Subcutaneous abdominal adipose tissue (tissue), 5 donors: ENCODE measurements around the gene C9orf43.

ENCODE experiments used
- H3K27ac ChIP-seq: one replicate; pipeline ENCODE4 v1.7.0; 2013; ENCODE audit warnings: low read depth, mild to moderate bottlenecking, inconsistent platforms, low read length, moderate library complexity
- H3K27me3 ChIP-seq, 5 donors: one replicate each; pipeline ENCODE4 v1.7.0; 2013; ENCODE audit warnings: low read length in 5 of 5, inconsistent platforms in 1 of 5; ENCODE audit not compliant: control insufficient read depth in 5 of 5, insufficient read depth in 4 of 5
- H3K36me3 ChIP-seq, 5 donors: one replicate each; pipeline ENCODE4 v1.7.0; 2013; ENCODE audit warnings: low read length in 5 of 5; ENCODE audit not compliant: control insufficient read depth in 5 of 5, insufficient read depth in 5 of 5
- H3K4me1 ChIP-seq, 5 donors: one replicate each; pipeline ENCODE4 v1.7.0; 2013; ENCODE audit warnings: low read length in 5 of 5, mild to moderate bottlenecking in 3 of 5, moderate library complexity in 1 of 5; ENCODE audit not compliant: control insufficient read depth in 5 of 5, insufficient read depth in 5 of 5
- H3K4me3 ChIP-seq, 5 donors: one replicate each; pipeline ENCODE4 v1.7.0; 2013; ENCODE audit warnings: low read length in 5 of 5, low read depth in 1 of 5
- H3K9ac ChIP-seq, 5 donors: one replicate each; pipeline ENCODE4 v1.7.0; 2013; ENCODE audit warnings: low read length in 5 of 5, mild to moderate bottlenecking in 4 of 5, moderate library complexity in 3 of 5
- H3K9me3 ChIP-seq, 5 donors: one replicate each; pipeline ENCODE4 v1.7.0; 2013; ENCODE audit warnings: low read length in 5 of 5; ENCODE audit not compliant: control insufficient read depth in 5 of 5
- donor health status: healthy.
- donor health status: healthy.
- donor health status: healthy.
- donor health status: healthy.
- donor health status: healthy.

C9orf43 gene

GRCh38 chr9:113475031-113475430 is 64.5 kb downstream of the C9orf43 start:
- Histone ChIP-seq H3K4me3 (no peak overlapping the region), H3K36me3 (no peaks in the 10 kb centered on the region), H3K27me3 (no peaks in the 10 kb centered on the region), H3K27ac (no peak overlapping the region), H3K9ac (no peak overlapping the region), H3K4me1 (peaks cover 0 to 17% (median 10%) of the 10 kb centered on the region in 5 donors), H3K9me3 (no peaks in the 10 kb centered on the region)

- Histone ChIP-seq H3K27ac (no peak overlapping the region), H3K9me3 (no peaks in the 10 kb centered on the region), H3K4me1 (peaks cover 0 to 17% (median 10%) of the 10 kb centered on the region in 5 donors), H3K4me3 (no peak overlapping the region), H3K36me3 (no peaks in the 10 kb centered on the region), H3K27me3 (no peaks in the 10 kb centered on the region), H3K9ac (no peak overlapping the region)
Measured at GRCh38 chr9:113475992-113476391, 65.4 kb downstream of the C9orf43 start.

GRCh38 chr9:113476511-113476916 is 66.0 kb downstream of the C9orf43 start:
- H3K4me1 ChIP-seq: peaks cover 0 to 17% (median 10%) of the 10 kb centered on the region in 5 donors

GRCh38 chr9:113477058-113477457 is 66.5 kb downstream of the C9orf43 start:
- no peak overlapping the region for H3K4me3 ChIP-seq
- H3K9me3 ChIP-seq: no peaks in the 10 kb centered on the region
- peaks cover 0 to 17% (median 10%) of the 10 kb centered on the region in 5 donors for H3K4me1 ChIP-seq
- no peaks in the 10 kb centered on the region for H3K27me3 ChIP-seq
- no peaks in the 10 kb centered on the region for H3K36me3 ChIP-seq
- H3K27ac ChIP-seq: no peak overlapping the region
- no peak overlapping the region for H3K9ac ChIP-seq

More at GRCh38 chr9:113476511-113476916, 66.0 kb downstream of the C9orf43 start:
- H3K9ac ChIP-seq: no peak overlapping the region
- no peak overlapping the region for H3K27ac ChIP-seq
- H3K36me3 ChIP-seq: no peaks in the 10 kb centered on the region
- H3K27me3 ChIP-seq: no peaks in the 10 kb centered on the region
- H3K4me3 ChIP-seq: no peak overlapping the region
- no peaks in the 10 kb centered on the region for H3K9me3 ChIP-seq

- peaks cover 0 to 17% (median 10%) of the 10 kb centered on the region in 5 donors for H3K4me1 ChIP-seq
Measured at GRCh38 chr9:113477661-113478060, 67.1 kb downstream of the C9orf43 start.

GRCh38 chr9:113479174-113479621 is 68.7 kb downstream of the C9orf43 start:
- no peaks in the 10 kb centered on the region for H3K27me3 ChIP-seq
- H3K36me3 ChIP-seq: no peaks in the 10 kb centered on the region
- no peak overlapping the region for H3K4me3 ChIP-seq
- H3K9me3 ChIP-seq: no peaks in the 10 kb centered on the region
- H3K4me1 ChIP-seq: peaks cover 0 to 24% (median 15%) of the 10 kb centered on the region in 5 donors
- H3K9ac ChIP-seq: no peak overlapping the region
- no peak overlapping the region for H3K27ac ChIP-seq

More at GRCh38 chr9:113477661-113478060, 67.1 kb downstream of the C9orf43 start:
- Histone ChIP-seq H3K9ac (no peak overlapping the region), H3K27ac (no peak overlapping the region), H3K27me3 (no peaks in the 10 kb centered on the region), H3K4me3 (no peak overlapping the region), H3K36me3 (no peaks in the 10 kb centered on the region), H3K9me3 (no peaks in the 10 kb centered on the region)
